Thyroid gland (tissue), 4 donors: ENCODE results near the gene ZNF717. TPM values are rescaled to one million over a fixed set of nuclear protein-coding genes. Genes with fewer than 3 reads are reported as not detected.

ENCODE experiments used
- DNase-seq, 2 donors: peaks; one replicate each; pipeline ENCODE4 v3.0.0-alpha.2; 2019
- H3K27ac ChIP-seq, 3 donors: fragments of 200-600 bp; sonication (generic); 1 replicate in 2 of 3; 2 replicates in 1 of 3; pipeline ENCODE4 v1.5.1; 2016 to 2019; ENCODE audit warnings: mild to moderate bottlenecking in 1 of 3, moderate library complexity in 1 of 3
- H3K27me3 ChIP-seq: fragments of 200-600 bp; sonication (generic); one replicate; pipeline ENCODE4 v1.5.1; 2019
- H3K36me3 ChIP-seq, 2 donors: fragments of 200-600 bp; sonication (generic); one replicate each; pipeline ENCODE4 v1.5.1; 2016 to 2019
- H3K4me1 ChIP-seq, 2 donors: fragments of 200-600 bp; sonication (generic); one replicate each; pipeline ENCODE4 v1.5.1; 2017 to 2019
- H3K4me3 ChIP-seq, 3 donors: fragments of 200-600 bp; sonication (generic); replicated peaks in 1 of 3; 1 replicate in 2 of 3; 2 replicates in 1 of 3; pipeline ENCODE4 v1.5.1; 2016; ENCODE audit warnings: mild to moderate bottlenecking in 1 of 3
- H3K9me3 ChIP-seq: fragments of 200-600 bp; sonication (generic); one replicate; pipeline ENCODE4 v1.5.1; 2017
- CTCF ChIP-seq, 6 experiments: fragments of 200-600 bp in 3 of 6; fragments of 450-650 bp in 3 of 6; sonication (generic) in 3 of 6; IDR thresholded peaks; one replicate each; pipeline ENCODE4 v1.5.1; 2016 to 2019; ENCODE audit warnings: antibody characterized with exemption in 6 of 6, mild to moderate bottlenecking in 2 of 6, inconsistent platforms in 1 of 6, moderate library complexity in 1 of 6
- POLR2A ChIP-seq, 2 donors: fragments of 450-650 bp; IDR thresholded peaks; one replicate each; pipeline ENCODE4 v1.6.1; 2017; ENCODE audit warnings: antibody characterized with exemption in 2 of 2, mild to moderate bottlenecking in 2 of 2, moderate library complexity in 1 of 2
- WGBS, 2 donors: methylation state at CpG; one replicate each; pipeline ENCODE4 v1.1.5; 2017; 5-methylcytosine and 5-hydroxymethylcytosine counted together
- intact Hi-C: fragments of 100-400 bp; cut with DNase I; formaldehyde crosslinking; loops from one replicate; pipeline ENCODE4 v1.15.1; 2023
- microRNA-seq: library from miRNA; unstranded; fragments of <30 nt; microRNA quantifications from one replicate; pipeline ENCODE4, GENCODE V29; 2016
- small RNA-seq: library from RNA; depleted of rRNA; stranded (forward); fragments of <200 nt; gene quantifications from one replicate; pipeline ENCODE3, GENCODE V24; 2016
- total RNA-seq, 4 donors: library from RNA; depleted of rRNA; stranded (reverse); fragments of >200 nt; gene quantifications; one replicate each; pipeline ENCODE4 v1.2.3, GENCODE V29; 2016

ZNF717 gene
- total RNA-seq, 4 donors from 2014 or later, result 14.4 to 23.0 (median 18.8) TPM

GRCh38 chr3:75692061-75692460, 93.3 kb downstream of the ZNF717 start:
- no peaks in the 10 kb centered on the region for H3K9me3 ChIP-seq
- H3K36me3 ChIP-seq, result no peaks in the 10 kb centered on the region
- intact Hi-C loops, result no loop called here
- no peak for DNase-seq
- no peaks in the 10 kb centered on the region for H3K27me3 ChIP-seq
- WGBS, 2 donors, result 25 to 71% methylated on average over 2 of the region's 2 CpGs
- TF ChIP-seq CTCF (IDR thresholded peaks at IDR 0.05) (no peak), POLR2A (IDR thresholded peaks at IDR 0.05) (no peak)
- H3K4me3 ChIP-seq, result no peak overlapping the region
- no peak overlapping the region for H3K27ac ChIP-seq
- H3K4me1 ChIP-seq, result no peaks in the 10 kb centered on the region

DNA sequence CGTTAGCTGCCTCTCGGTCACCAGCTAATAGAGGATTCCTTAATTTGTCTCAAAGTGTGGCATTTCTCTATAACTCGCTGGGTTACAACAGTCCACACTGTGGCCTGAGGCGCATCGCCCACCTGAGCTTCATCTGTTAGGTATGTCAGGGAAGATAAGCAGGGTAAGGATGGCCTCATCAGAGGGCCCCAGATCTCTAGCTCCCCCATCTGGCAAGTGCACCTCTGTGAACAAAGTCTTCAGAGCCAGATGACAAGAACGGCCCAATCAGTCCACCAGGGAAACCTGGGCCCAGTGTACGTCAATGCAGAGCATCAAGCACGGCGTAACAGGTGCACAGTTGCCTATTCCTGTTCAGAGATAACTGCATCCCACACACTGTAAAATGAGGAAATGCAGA, 98.0 kb downstream of the ZNF717 start:
- intact Hi-C loops, result no loop called here
- H3K27me3 ChIP-seq, result no peaks in the 10 kb centered on the region
- no peaks in the 10 kb centered on the region for H3K4me1 ChIP-seq
- TF ChIP-seq POLR2A (IDR thresholded peaks at IDR 0.05) (no peak), CTCF (IDR thresholded peaks at IDR 0.05) (no peak)
- no peak overlapping the region for H3K27ac ChIP-seq
- no peaks in the 10 kb centered on the region for H3K36me3 ChIP-seq
- H3K9me3 ChIP-seq, result no peaks in the 10 kb centered on the region
- no peak overlapping the region for H3K4me3 ChIP-seq
- DNase-seq, result no peak
- 88 to 95% methylated on average over 9 of the region's 9 CpGs for WGBS, 2 donors

Small RNA genes lying within 50 kb of the gene (microRNA-seq; reads per million reads assigned to microRNA genes)
- not detected for gene MIR4273

Small RNA genes lying within 50 kb of the gene (small RNA-seq; reads per million reads assigned to genes)
- gene MIR4273, result not detected

Other genes starting within 250 kb of the ZNF717 start
- not detected for gene FRG2C, start 121.2 kb downstream of the ZNF717 start, total RNA-seq